Anterior cingulate cortex (tissue), 58 donors: ENCODE results near the gene KRT74.

ENCODE experiments used
- DNase-seq, 58 donors: peaks; one replicate each; lab custom pipeline; 2025; lab: John Stamatoyannopoulos, UW

KRT74 gene

DNA sequence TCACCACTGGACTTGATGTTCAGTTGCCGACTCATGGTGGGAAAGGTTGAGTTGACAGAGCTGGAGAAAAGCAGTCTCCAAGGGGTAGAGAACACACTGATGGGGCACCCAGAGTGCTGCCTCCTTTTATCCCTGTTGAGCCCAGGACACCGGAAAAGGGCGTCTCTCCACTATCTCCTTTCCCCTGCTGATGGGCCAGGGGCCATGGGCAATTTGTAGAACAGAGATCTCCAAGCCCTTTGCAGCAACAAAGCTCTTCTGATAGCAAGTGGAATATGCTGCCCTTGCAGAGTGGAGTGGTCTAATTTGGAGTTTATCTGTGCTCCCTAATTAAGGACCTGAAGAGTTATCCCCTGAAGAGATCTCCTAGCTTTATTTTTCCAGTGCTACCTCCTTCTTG lies at the start of gene KRT74:
KRT74 (minus strand) TSS at position 101 of the 400 bp plus-strand sequence; CDS start at position 35, 66 bp downstream.
- no peak for DNase-seq

DNA sequence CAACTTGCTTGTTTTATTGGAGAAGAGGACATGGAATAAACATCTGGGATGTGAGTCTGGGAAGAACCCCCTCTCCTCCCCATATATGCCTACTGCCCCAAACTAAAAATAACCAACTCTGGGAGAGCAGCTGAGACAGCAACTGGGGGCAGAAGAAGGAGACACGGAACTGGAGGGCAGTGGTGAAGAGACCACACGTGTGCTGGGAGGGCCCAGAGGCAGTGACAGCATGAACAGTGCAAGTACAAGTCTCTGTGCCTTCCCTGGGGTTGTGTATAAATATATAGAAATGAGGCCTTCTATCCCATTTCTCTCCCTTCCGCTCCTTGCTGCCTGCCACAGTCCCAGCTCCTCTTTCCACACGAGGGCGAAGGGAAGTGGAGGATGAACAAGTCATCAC lies 48.7 kb upstream of the KRT74 start:
- DNase-seq, result no peak

DNA sequence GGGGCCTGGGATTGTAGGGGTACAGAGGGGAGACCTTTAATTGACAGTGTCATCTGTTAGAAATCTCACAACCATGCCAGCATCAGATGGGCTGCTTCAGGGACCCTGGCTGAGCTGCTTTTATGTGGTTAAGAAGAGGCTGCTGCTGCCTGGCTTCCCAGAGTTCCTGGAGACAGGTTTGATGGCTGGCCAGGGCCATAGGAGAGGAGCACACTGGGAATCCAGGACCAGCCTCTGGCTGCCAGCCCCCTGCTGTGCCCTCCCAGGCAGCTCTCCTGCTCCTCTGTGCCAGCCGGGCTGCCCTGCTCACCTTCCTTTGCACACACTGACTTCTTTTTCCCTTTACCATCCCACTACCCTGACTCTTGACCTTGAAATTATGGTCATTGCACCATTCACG lies 45.2 kb upstream of the KRT74 start:
- no peak for DNase-seq

DNA sequence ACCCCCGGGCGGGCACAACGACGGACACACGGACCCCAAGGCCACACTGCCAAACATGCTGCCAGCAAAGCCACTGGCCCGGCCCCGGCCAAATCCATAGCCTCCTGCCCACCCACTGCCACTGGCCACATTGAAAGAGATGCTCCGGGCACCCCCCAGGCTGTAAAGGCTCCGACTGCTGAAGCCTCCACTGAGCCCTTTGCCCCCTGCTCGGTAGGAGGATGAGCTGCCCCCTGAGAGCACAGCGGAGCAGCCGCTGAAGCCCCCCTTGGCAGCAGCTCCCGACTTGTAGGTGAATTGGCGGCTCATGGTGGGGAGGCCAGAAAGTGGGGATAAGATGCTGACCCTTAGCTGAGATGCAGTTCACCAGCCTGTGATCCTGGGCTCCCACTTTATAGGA lies 44.6 kb upstream of the KRT74 start, which contains the start of gene KRT73:
KRT73 (minus strand) TSS at position 344 of the 400 bp plus-strand sequence; CDS start at position 309, 35 bp downstream.
- no peak for DNase-seq

DNA sequence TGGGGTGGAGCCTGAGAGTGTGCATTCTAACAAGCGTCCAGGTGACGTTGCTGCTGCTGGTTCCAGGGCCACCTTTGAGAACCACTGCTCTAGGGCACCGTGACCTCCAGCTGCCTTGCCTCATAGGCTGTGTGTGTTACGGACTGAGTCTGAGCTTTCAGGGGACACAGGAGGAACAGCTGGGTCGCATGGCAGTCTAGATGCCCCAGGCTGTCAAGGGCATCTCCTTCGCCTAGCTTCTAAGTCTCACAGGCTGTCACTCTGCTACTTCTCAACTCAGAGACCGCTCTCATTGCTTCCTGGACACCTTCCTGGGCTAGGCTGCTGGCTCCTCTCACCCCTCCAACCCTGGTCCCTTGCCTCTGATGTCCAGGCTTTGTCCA lies 43.8 kb upstream of the KRT74 start:
- DNase-seq, result no peak

DNA sequence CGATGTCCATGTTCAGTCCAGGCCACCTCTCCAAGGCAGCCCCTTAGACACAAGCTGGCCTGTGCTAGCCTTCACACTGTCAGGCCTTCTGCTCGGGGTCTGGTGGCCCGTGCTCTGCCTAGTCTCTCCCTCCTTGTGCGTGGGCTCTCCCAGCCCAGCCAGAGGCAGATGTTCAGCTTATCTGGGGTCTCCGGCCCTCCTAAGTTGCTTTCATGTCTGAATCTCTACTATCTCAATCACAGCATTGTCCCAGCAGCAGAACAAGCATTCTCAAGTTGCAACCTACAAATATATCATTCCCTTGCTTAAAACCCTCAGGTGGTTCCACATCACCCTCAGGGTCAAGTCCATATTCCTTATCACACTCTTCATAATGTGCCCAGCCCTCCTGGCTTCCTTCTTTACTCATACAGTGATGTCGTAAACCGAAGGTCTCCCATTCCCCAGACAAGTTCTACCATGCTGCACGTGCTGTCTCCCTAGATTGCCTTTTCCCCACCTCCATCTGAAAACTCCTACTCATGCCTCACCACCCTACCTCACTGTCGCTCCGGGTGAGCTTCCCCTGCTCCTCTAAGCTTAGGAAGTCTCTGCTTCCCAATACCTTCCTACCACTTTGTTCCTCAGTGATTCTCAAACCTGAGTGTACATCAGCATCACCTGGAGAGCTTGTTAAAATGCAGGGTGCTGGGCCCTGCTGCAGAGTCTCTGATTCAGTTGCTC lies 43.2 kb upstream of the KRT74 start:
- DNase-seq, result no peak

DNA sequence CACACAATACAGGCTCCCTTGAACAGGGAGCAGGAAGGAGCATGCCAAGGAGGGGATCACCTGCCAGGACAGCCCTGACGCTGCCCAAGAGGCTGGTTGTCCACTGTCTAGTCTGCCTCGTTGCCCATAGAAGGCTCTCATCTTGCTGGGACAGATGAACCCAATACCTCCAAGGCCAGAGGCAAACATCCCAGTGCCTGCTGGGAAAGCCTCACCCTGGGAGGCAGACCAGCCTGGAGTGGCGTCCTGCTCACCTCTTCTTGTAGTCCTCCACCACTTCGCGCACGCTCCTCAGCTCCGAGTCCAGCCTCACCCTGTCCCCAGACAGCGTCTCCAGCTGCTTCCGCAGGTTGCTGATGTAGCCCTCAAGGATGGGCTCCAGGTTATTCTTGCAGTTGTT lies 42.3 kb upstream of the KRT74 start:
- DNase-seq, result no peak

DNA sequence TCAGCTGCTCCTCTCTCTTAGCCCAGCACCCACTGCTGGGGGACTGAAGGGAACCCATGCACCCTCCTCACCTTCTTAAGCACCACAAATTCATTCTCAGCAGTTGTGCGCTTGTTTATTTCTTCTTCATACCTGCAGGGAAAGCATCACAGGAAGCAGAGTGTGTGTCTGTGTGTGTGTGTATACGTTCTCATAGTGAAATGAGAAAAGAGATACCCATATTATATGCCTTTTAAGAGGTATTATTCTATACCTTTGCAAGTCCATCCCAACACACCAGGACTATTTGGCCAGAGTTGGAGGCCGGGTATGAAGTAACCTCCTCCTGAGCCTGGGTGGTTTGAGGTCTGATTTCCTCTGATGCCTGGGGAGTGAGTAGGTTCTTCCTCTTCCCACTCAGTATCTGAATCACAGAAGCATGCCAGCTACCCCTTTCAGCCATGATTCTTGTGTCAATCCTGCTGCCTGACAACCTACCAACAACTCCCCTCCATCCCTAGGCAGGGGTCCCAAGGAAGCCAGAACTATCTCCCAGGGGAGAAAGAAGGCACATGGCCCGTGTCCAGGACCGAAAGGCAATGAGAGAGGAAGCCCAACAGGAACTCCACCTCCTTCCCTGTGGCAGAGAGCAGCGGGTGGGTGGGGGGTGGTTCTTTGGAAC lies 41.7 kb upstream of the KRT74 start:
- DNase-seq, result no peak

DNA sequence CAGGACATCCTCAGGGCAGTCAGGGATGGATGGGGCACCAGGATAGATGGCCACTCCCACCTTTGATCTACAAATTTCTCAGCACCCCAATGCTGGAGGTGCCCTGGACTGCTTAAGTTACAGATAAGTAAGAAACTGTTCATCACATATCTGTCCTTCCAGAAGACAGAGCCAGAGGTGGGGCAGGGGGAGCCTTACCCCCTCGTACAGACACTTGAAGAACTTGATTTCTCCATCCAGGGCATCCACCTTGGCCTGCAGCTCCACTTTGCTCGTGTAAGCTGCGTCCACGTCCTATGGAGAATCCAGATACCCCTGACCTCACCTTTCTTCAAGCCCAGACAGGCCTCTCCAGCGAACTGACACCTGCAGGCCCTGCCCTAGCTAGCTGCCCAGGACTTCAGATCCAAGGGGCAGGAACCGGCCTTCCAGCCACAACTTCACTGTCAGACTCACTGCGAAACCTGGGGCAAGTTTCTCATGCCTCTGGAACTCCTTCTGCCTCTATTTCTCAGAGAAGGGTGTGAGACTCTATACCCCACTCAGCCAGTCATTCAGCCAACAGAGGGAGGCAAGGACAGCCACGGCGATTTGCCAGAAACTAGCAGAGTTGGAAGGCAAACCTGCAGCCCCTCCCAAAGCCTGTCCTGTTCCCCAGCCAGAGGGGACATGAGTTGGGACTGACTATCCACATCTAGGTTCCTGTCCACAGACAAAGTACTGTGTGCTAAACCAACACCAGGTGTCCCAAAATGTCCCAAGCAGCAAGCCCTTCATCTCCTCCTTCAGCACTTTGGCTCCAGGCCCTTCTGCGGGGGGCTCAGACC lies 41.0 kb upstream of the KRT74 start:
- DNase-seq, result no peak

DNA sequence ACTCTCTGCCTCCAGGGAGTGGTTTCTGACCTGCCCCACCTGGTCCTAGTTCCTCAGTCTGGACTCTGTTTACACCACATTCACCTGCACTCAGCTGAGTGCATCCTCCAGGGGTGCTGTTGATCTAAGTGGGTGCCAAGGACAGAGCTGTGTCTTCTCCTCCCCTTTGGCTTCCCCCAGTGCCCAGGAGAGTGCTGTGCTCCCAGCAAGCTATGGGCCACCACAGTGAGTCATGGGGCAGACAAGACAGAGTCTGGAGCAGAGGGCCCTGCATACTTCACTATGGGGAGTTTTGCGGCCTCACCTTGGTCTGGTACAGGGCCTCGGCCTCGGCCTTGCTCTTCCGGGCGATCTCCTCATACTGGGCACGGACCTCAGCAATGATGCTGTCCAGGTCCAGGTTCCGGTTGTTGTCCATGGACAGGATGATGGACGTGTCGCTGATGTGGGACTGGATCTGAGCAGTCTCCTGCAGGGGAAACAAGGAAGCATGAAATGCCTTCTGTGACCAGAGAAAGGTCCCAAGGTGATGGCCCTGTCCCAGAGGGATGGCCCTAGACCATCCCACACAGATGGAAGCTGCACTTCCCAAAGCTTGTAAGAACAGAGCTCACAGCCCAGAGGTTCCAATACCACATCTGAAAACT lies 39.9 kb upstream of the KRT74 start:
- DNase-seq, result no peak

DNA sequence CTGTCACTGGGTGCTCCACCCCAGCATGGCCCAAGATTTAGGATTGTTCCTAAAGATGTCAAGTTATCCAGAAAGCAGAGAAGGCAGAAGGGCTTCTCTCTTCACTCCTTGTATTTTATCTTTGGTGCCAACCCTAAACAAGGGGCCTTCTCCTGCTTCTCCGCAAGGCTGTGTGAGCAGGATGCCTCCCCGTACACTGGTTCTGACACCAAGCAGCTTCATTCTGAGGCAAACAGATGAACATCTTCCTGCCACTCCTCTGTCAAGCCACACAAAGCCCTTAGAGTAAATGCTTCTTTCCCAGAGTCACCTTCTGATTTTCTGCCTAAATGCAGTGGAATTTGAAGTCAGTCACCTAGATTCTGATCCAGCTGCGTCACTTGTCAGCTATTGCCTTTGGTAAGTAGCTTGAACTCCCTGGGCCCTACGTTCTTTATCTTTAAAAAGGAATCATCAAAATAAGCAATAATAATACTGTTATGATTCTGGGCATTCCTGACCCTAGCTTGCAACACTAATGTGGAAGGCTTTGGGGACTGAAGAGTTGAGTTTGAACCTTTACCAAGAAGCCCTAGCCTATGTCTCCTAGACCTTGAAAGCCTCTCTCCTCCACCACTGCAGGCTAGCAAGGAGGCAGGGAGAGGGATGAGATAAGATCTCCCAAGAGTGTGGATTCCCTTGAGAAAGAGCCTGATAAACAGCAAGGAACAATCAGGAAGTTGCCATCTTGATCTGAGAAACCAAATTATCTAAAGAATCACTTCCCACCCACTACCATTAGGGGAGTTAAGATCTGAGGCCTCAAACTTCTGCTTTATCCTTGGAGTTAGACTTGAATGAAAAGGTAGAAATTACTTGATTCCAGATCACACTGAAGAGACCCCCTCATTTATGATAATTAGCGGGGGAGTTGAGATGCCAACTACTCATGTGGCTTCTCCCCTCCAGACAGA lies 39.1 kb upstream of the KRT74 start:
- no peak for DNase-seq

DNA sequence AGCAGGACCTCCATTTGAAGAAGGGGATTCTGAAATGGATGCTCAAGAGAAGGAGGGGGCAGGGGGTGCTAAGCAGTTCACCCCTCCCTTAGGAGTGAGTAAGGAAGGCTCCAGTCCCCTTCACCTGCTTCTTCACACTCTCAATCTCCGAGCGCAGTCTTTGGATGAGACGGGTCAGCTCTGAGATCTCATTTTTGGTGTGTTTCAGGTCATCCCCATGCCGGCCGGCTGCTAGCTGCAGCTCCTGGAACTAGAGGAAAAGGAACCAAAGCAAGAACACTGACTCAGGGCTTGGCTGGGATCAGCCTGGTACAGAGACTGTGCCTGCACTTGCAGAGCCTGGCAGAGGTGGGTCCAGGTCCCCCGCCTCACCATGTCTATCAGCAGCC lies 37.4 kb upstream of the KRT74 start:
- DNase-seq, result no peak

DNA sequence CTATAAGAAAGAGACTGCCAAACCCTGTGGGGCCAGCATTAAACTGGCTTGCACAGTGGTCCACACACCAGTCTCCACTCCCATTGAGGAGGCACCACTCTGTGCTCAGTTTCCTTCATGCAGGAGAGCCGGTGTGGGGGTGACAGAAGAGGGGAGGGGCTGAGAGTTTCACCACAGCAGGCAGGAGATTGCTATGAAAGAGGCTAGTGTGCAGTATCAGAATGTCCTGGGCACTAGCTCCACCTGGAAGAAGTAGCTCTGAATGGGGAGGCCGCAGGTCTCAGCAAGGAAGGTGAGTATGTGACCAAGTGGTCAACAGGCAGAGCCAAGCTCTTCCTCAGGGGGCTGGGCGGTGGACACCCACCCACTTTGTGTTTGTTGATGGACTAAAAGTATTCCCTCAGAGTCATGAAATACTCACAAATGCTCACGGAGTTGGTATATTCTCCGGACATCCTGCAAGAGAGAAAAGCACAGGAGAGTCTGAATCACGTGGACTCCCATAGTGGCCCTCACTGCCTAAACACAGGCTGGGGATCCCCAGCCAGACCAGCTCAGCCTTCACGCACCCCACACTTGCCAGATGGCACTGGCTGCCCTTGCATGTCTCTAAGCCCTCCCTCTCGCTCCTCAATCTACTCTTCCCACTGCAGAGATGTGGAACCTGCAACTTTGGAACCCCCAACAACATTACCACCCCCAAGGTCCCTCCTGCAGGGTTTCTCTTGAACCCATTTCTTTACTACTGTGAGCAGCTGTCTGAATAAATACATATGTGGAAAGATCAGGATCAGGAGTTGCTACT lies 35.4 kb upstream of the KRT74 start:
- no peak for DNase-seq

DNA sequence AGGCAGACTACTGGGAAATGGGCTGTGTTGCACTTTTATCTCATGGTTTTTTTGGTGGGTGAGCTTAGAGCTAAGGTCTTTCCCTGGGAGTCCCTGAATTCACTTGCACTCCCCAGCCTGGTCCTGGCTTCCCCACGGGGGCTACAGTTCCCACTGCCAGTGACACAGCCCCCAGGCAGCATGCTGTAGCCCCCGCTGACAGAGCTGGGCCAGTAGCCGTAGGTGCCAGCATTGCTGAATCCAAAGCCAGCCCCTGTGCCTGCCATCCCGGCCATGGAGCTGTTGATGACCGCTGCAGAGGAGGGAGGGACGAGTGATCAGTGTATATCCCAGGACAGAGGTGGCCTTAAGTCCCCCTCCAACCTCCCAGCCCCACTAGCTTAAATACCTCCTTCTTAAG lies 34.5 kb upstream of the KRT74 start:
- DNase-seq, result no peak

DNA sequence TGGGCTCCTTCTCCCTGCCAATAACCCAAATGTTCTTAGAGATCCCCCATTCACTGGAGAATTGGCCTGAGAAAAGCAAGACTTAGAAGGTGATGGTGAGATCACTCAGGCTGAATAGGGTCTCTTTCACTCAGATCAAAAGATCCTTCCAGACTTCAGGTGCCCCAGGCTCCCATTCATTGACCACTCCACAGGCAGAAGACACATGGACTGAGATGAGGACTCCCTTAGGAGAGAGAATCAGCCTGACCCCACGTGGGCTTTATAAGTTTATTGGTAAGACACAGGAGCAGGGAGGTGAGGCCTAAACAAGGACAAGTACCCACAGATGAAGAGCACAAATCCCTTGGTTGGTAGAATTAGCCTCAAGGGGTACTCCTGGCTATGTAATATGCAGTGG lies 33.7 kb upstream of the KRT74 start:
- no peak for DNase-seq

DNA sequence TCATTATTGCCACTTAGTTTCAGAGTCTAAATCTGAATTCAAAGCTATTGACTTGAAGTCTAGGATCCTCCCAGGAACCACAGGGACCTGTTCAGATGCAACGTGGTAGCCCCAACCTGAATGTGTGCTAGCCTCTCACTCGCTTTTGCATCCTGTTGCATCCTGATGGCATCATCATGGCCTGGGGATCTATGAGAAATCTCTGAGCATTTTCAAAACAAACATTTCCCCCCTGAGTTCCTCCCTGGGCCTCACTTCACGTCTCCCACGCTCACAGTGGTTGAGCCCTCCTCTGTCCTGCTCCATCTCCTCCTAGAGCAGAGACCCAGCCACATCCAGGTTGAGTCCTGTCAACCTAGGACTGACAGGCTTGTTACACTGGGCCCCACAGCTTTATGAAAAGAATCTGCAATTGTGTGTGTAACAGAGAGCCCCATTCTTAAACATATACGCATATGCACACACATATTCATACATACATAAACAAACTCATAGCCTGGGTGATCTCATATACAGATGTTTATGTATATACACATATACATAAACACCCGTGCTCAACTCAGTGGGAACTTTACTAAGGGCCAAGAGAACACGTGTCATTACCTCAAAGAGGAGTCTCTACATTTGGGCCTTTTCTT lies 33.1 kb upstream of the KRT74 start:
- DNase-seq, result no peak

DNA sequence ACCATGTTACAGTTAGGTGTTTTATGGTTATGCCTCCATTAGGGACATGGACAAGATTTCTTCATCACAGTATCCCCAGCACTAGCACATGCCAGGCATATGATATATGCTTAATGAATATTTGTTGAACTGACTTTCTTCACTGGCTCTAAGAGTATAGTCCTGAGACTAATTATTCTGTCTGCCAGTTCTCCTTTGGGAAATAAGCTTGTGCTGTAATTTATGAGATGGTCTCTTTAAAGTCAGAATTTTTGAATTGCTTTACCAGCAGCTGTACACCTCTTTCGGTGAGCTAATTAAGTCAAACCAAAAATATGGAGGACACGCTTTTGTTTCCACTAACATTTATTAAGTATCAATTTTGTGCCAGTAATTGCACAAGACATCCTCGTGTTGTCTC lies 32.5 kb upstream of the KRT74 start:
- DNase-seq, result no peak

DNA sequence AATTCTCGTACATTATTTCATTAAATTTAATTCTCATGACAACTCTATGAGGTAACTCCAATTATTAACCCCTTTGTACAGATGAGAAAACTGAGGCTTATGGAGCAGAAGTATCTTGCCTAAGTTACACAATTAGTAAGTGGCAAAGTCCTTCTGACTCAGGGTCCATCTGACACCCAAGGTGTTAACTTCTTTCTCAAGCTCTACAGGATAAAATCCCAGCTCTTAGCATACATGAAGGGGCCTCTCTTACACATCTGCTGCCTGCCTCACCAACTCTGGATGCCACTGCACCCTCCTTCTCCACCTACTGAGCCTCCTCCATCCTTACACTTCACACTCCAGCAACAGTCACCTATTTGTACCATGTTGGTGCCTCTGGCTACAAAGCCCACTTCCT lies 31.9 kb upstream of the KRT74 start:
- no peak for DNase-seq
